ENCODE data around the gene CERS5.

The CERS5 gene

DNA sequence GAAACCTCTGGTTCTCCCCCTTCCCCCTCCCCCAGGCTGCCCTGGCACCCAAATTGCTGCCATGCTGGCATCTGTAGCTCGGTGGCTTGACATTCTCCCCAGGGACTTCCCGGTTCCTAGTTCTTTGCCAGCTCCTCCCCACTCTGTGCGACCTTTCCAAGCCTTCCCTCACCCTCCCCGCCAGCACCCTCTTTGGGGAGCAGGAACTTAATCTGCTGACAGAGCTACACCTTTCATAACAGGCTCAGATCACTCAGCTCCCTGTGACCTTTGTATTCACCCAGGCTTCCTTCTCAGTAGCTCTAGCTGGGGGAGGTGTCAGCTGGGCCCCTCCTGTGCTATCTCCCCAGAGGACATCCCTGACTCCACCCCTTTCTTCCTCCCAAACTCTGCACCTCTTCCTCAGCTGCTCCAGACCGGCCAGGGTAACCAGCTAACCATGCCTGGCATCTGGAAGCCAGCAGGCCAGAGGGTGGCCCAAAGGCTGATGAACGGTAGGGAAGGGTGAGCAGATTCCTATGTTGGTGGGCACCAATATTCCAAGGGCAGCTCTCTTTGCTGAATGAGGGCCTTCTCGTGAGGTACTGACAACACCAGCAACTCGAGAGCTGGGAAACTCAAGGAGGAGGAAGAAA is 56.9 kb downstream of the CERS5 start:
- no peak for DNase-seq (ENCODE audit: extremely low read depth, low read depth)
- TF ChIP-seq, protein P1, sequence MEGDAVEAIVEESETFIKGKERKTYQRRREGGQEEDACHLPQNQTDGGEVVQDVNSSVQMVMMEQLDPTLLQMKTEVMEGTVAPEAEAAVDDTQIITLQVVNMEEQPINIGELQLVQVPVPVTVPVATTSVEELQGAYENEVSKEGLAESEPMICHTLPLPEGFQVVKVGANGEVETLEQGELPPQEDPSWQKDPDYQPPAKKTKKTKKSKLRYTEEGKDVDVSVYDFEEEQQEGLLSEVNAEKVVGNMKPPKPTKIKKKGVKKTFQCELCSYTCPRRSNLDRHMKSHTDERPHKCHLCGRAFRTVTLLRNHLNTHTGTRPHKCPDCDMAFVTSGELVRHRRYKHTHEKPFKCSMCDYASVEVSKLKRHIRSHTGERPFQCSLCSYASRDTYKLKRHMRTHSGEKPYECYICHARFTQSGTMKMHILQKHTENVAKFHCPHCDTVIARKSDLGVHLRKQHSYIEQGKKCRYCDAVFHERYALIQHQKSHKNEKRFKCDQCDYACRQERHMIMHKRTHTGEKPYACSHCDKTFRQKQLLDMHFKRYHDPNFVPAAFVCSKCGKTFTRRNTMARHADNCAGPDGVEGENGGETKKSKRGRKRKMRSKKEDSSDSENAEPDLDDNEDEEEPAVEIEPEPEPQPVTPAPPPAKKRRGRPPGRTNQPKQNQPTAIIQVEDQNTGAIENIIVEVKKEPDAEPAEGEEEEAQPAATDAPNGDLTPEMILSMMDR (IDR thresholded peaks at IDR 0.05; ENCODE audit: low read depth, low read length) = no peak

DNA sequence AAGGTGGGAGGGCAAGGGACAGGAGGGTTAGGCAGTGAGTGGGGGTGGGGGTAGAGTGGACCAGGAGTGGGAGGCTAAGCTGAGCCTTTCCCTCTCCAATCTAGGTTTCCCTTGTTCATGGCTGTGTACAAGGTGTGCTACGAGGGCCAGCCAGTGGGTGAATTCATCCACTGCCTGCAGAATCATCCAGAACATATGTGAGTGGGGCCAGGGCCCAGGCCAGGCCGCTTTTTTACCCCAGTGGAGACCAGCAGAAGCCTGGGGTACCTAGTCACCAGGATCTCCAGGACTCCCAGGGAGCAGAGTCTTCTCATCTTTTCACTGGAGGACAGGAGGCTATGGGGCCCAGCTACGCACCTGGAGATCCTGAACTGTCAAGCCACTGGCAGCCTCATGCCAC is 57.9 kb downstream of the CERS5 start:
- DNase-seq (ENCODE audit: extremely low read depth, low read depth) = no peak
- TF ChIP-seq, protein P1 (IDR thresholded peaks at IDR 0.05; ENCODE audit: low read depth, low read length) = no peak

DNA sequence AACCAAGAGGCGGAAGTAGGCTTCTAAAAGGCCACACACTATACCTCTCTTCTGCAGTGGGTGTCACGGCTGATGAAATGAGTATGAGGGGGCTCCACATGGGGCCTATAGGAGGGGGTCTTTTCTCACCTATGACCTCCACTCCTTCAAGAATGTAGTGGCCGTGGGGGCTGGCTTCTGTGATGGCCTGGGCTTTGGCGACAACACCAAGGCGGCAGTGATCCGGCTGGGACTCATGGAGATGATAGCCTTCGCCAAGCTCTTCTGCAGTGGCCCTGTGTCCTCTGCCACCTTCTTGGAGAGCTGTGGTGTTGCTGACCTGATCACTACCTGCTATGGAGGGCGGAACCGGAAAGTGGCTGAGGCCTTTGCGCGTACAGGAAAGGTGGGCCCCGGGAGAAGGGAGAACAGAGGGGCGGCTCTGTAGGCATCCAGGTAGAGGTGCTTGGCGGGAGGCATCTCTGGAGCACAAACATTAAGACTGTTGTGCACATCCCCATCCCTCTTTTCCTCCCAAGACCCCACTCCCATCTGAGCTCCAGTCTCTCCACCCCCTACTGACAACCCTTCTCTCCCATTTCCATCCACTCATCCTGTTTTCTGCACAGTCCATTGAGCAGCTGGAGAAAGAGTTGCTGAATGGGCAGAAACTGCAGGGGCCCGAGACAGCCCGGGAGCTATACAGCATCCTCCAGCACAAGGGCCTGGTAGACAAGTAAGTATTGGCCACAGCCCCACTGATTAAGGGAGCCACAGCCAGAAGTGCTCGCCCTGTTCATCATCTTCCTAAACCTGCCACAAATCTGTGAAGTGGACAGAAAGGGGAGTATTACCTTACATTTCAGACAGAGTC is 59.5 kb downstream of the CERS5 start:
- DNase-seq (ENCODE audit: extremely low read depth, low read depth) = no peak
- TF ChIP-seq, protein P1 (IDR thresholded peaks at IDR 0.05; ENCODE audit: low read depth, low read length) = no peak

DNA sequence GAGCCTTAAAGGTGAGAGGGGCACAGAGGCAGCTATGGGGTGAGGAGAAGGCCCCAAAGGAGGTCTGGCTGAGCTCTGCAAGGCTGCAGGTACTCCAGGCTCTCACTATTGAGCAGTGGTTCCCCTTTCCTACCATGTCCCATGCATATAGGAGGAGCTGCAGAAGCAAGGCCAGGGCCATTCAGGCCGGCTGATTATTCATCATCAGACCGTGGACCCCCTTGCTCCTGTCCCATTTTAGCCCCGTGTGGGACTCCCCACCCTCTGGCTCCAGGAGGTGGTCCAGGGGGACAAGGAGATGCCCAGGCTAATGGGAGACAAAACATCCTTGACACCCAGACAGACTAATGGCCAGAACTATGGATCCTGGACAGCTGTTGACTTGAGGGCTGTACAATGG is 60.3 kb downstream of the CERS5 start:
- TF ChIP-seq, protein P1 (IDR thresholded peaks at IDR 0.05; ENCODE audit: low read depth, low read length) = no peak

DNA sequence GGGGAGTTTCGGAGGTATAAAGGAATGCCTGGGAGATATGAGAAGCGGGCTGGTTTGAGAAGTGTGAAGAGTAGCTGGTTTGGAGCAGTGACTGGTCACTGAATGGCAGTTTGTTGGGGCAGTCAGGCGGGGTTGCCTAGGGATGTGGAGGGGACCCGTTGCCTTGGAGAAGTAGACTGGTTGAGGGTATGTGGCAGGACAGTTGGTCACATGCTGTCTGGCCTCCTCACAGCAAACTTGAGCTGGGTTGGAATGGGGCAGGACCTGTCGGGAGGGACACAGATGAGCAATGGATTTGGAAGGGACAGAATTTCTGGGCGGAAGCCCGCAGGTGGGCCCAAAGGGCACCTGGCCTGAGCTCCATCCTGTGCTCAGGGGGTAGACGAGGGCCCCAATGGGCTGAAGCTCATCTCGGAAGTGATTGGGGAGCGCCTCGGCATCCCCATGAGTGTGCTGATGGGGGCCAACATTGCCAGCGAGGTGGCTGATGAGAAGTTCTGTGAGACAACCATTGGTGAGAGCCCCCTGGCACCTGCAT is 61.2 kb downstream of the CERS5 start:
- TF ChIP-seq, protein P1 (IDR thresholded peaks at IDR 0.05; ENCODE audit: low read depth, low read length) = no peak

More for the DNA sequence above, 60.3 kb downstream of the CERS5 start:
- DNase-seq (ENCODE audit: extremely low read depth, low read depth) = no peak

DNA sequence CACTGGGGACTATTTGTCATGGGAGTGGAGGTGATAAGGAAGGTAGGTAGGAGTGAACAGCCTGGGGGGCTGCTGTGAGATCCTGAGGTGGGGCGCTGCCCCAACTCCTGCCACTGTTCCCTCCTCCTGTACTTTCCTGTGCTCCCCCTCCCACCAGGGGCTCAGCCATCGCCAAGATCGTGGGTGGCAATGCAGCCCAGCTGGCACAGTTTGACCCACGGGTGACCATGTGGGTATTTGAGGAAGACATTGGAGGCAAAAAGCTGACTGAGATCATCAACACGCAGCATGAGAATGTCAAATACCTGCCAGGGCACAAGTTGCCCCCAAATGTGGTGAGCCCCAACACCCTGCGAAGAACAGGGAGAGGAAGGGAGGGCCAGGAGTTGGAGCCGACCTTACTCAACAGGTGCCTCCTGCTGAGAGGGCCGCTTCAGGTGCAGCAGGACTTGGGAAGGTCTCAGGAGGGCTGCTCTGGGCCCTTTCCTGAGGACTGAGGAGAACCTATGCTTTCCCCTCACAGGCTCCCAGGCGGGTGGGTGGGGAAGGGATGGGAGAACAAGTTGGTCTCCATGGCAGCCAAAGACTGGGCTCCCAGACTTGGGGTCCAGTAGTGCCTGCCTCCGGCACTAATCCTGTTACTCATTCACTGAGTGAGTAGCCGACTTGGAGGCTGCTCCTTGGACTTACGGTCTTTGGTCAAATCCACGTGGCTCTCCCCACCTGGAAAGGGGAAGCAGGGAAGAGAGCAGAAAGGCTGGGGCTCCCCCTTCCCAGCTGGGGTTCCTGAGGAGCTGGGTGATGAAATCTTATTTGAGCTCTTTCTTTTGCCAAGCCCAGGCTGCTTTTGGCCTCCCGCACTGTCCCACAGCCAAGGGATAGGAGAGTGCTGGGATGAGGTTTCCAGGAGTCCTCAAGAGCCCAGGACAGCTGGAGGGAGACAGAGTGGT is 62.5 kb downstream of the CERS5 start:
- DNase-seq (ENCODE audit: extremely low read depth, low read depth) = no peak
- TF ChIP-seq, protein P1 (IDR thresholded peaks at IDR 0.05; ENCODE audit: low read depth, low read length) = no peak

More for the DNA sequence above, 61.2 kb downstream of the CERS5 start:
- no peak for DNase-seq (ENCODE audit: extremely low read depth, low read depth)
